ENCODE measurements around the gene OOEP. TPM values are rescaled to one million over a fixed set of nuclear protein-coding genes. Genes with fewer than 3 reads are reported as not detected.

OOEP gene
- total RNA-seq = 0.23 TPM in 1 of 2 replicates, not detected in the other

GRCh38 chr6:73369563-73369962, at the start of gene OOEP:
TSS of gene OOEP (minus strand) at chr6:73369897. CDS start at chr6:73369792, 105 bp downstream.

GRCh38 chr6:73394577-73395354, 25.1 kb upstream of the OOEP start, which contains the start of gene DDX43:
TSS of gene DDX43 (plus strand) at chr6:73394828. CDS start at chr6:73394906, 78 bp downstream.

DNA sequence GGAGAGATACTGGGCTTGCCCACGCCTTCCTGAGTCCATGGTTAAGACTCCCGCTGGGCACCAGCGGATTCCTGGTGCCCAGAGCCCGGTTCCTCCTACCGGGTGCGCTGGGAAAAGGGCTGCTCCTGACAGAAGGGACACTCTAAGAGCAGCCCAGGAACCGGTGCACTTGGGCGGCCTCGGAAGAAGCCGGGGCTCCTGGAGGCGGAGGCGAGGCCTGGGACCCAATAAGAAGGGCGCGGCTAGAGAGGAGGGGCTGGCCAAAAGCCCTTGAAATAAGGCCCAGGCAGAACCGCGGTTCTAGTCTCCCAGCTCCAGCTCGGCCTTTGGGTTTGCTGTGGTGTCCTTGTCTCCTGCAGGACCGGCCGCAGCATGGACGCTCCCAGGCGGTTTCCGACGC, 7.3 kb downstream of the OOEP start, which contains the start of gene KHDC3L:
KHDC3L (plus strand) TSS at position 301 of the 400 bp plus-strand sequence; CDS start at position 373, 72 bp downstream.

DNA sequence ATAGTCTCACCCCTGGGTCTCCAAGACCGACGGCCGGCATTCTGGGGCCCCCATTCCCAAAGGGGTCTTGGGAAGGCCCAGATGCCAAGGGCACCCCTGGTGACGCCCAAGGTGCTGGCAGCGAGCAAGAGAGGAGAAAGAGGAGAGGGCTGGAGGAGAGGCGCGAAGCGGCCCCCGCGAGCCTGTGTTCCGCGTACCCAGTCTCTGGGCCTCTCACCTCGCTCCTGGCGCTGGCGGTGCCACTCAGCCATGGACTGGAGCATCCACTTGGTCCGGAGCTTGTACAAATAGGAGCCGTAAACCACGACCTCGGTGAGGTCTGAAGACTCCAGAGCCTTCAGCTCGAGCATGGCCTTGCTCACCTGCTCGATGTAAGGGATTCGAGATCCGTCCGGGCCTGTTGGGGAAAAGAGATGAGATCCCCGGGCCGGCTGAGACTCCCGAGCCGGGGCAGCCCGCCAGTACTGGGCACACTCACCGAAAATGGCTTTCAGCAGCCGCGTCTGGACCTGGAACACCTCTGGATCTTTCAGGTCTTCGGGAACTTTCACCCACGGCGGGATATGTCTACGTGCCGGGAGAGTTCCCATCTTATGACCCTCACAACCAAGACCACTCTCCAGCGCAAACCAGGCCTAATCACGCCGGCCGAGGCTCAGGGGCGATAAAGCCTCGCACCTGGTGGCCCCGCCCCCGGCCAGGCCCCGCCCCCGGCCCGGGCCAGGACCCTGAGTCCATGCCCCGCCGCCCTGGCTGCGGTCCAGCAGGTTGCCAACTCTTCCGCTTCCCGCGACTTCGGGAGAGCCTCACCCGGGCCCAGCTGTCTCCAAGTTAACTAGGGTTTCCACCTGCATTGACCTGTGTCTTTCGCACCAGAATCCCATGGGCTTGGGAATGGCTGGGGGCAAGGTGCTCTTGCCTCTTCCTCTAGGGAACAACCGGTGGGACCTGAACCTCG, 15.8 kb downstream of the OOEP start, which contains the start of gene DPPA5:
DPPA5 (minus strand) TSS at position 641 of the 958 bp plus-strand sequence; CDS start at position 590, 51 bp downstream.

Other genes with a start within 250 kb of the OOEP start
- not detected in 2 replicates for gene KHDC1L, start 144.4 kb downstream of the OOEP start, total RNA-seq
- gene KHDC1, start 106.7 kb downstream of the OOEP start, total RNA-seq = 4.1 and 4.6 TPM in 2 replicates
- not detected in 2 replicates for gene DPPA5, start 15.6 kb downstream of the OOEP start, total RNA-seq
- gene KHDC3L, start 7.2 kb downstream of the OOEP start, total RNA-seq = not detected in 2 replicates
- gene DDX43, start 24.9 kb upstream of the OOEP start, total RNA-seq = 0.09 and 0.70 TPM in 2 replicates
- gene CGAS, start 82.4 kb upstream of the OOEP start, total RNA-seq = 2.7 and 2.8 TPM in 2 replicates
- 18.3 and 23.7 TPM in 2 replicates for gene MTO1, start 91.8 kb upstream of the OOEP start, total RNA-seq
- gene EEF1A1, start 151.1 kb upstream of the OOEP start, total RNA-seq = 14,994 and 19,753 TPM in 2 replicates

All from pericardium fibroblast (primary cell).